HepG2 (cell line): ENCODE measurements around the gene TULP3. TPM values are rescaled to one million over a fixed set of nuclear protein-coding genes. Genes with fewer than 3 reads are reported as not detected.
A peak's percentile ranks its signal among the peaks of the same experiment; 100 is the strongest.

Source experiments
- GLI4 ChIP-seq: sonication (generic); formaldehyde crosslinking; IDR thresholded peaks from 2 replicates; pipeline ENCODE4 v1.5.1; 2020; ENCODE audit warnings: missing genetic modification reagents, mild to moderate bottlenecking, moderate library complexity, borderline replicate concordance
- GPBP1L1 ChIP-seq: sonication (generic); formaldehyde crosslinking; IDR thresholded peaks from 2 replicates; pipeline ENCODE4 v1.5.0; 2020; ENCODE audit warnings: mild to moderate bottlenecking, missing genetic modification reagents
- ISX ChIP-seq: sonication (generic); formaldehyde crosslinking; conservative IDR thresholded peaks from 2 replicates; pipeline ENCODE4 v1.5.0; 2020; ENCODE audit warnings: missing genetic modification reagents
- PAX8 ChIP-seq: sonication (generic); formaldehyde crosslinking; IDR thresholded peaks from 2 replicates; pipeline ENCODE4 v1.8.0; 2022; ENCODE audit warnings: mild to moderate bottlenecking, missing genetic modification reagents, borderline replicate concordance
- REXO4 ChIP-seq: sonication (generic); formaldehyde crosslinking; IDR thresholded peaks from 2 replicates; pipeline ENCODE4 v1.8.0; 2022; ENCODE audit warnings: missing genetic modification reagents, mild to moderate bottlenecking, borderline replicate concordance
- SIN3B ChIP-seq: fragments of 150-350 bp; IDR thresholded peaks from 2 replicates; pipeline ENCODE4 v1.6.1; 2014; ENCODE audit warnings: low read length
- TCF7 ChIP-seq: sonication (generic); IDR thresholded peaks from 2 replicates; pipeline ENCODE4 v1.6.1; 2016; ENCODE audit warnings: antibody characterized with exemption, low read depth
- U2AF1 ChIP-seq: fragments of 200-400 bp; formaldehyde crosslinking; optimal IDR thresholded peaks from 2 replicates; pipeline ENCODE3; 2017; ENCODE audit warnings: mild to moderate bottlenecking, low read depth, low read length
- ZNF101 ChIP-seq: sonication (generic); formaldehyde crosslinking; IDR thresholded peaks from 2 replicates; pipeline ENCODE4 v1.4.0; 2020; ENCODE audit warnings: mild to moderate bottlenecking, low read depth, missing genetic modification reagents, borderline replicate concordance
- ZNF136 ChIP-seq: sonication (generic); formaldehyde crosslinking; IDR thresholded peaks from 2 replicates; pipeline ENCODE4 v1.8.1; 2022; ENCODE audit warnings: low read depth, mild to moderate bottlenecking, moderate library complexity, missing genetic modification reagents
- ZNF318 ChIP-seq: sonication (generic); formaldehyde crosslinking; IDR thresholded peaks from 2 replicates; pipeline ENCODE4 v1.4.0; 2020; ENCODE audit warnings: mild to moderate bottlenecking, missing genetic modification reagents
- ZNF33B ChIP-seq: sonication (generic); formaldehyde crosslinking; IDR thresholded peaks from 2 replicates; pipeline ENCODE4 v1.5.1; 2020; ENCODE audit warnings: mild to moderate bottlenecking, missing genetic modification reagents
- ZNF407 ChIP-seq: sonication (generic); formaldehyde crosslinking; IDR thresholded peaks from one replicate; pipeline ENCODE4 v1.5.1; 2020; ENCODE audit warnings: mild to moderate bottlenecking, missing genetic modification reagents; ENCODE audit errors: not compliant biosample characterization
- polyA plus RNA-seq, 8 experiments: library from polyadenylated mRNA; depleted of rRNA in 3 of 8; stranded (reverse) in 7 of 8; unstranded in 1 of 8; fragments of >200 nt; fragmentation: Illumina TruSeq in 4 of 8; extraction: Trizol in 4 of 8; gene quantifications; 2 replicates each; pipeline versions ENCODE4 v1.2.1 to v1.2.3, GENCODE V29; 2011 to 2016; ENCODE audit warnings: low read depth in 4 of 8, missing spikeins in 1 of 8, mixed read lengths in 1 of 8; ENCODE audit not compliant: insufficient read depth in 1 of 8
- total RNA-seq, 5 experiments: library from RNA; depleted of rRNA; stranded (reverse); fragments of >200 nt; fragmentation: Illumina TruSeq; extraction: Trizol; gene quantifications; 2 replicates each; pipeline ENCODE4 v1.2.3, GENCODE V29; 2016; ENCODE audit warnings: low read depth in 1 of 5

The TULP3 gene
- total and polyA plus RNA-seq, 2 of the 13 experiments (the other 11 are each of a cell fraction or from before 2014, with no cell fraction given): 11.2 to 13.2 TPM

GRCh38 chr12:2959192-2959504, 68.5 kb downstream of the TULP3 start, which contains the start of gene TEAD4 (continued):
- no peak for TF ChIP-seq ZNF407
- no peak for TF ChIP-seq ZNF136 (CRISPR knock-in tag)
- TF ChIP-seq GLI4 (CRISPR knock-in tag): no peak
- no peak for TF ChIP-seq GPBP1L1 (CRISPR knock-in tag)
- no peak for TF ChIP-seq ISX (CRISPR knock-in tag)
- no peak for TF ChIP-seq TCF7
- no peak for TF ChIP-seq ZNF101 (CRISPR knock-in tag)
- TF ChIP-seq SIN3B: no peak
- no peak for TF ChIP-seq PAX8 (CRISPR knock-in tag)
- no peak for TF ChIP-seq ZNF318 (CRISPR knock-in tag)
- 0 out of 2 replicates have a peak, but pooled peaks have one; percentile 60 for TF ChIP-seq REXO4 (CRISPR knock-in tag)
- no peak for TF ChIP-seq U2AF1
- no peak for TF ChIP-seq ZNF33B (CRISPR knock-in tag)
